ENCODE results near the gene SLC6A19. TPM values are rescaled to one million over a fixed set of nuclear protein-coding genes. Genes with fewer than 3 reads are reported as not detected.

Gene SLC6A19
- polyA plus RNA-seq, 1 of the 3 experiments (the other 2 are of a cell fraction) = not detected

- ChIA-PET CTCF (no interaction called here), POLR2A (no interaction called here)
- Histone ChIP-seq H3K27ac (ENCODE audit: low read depth in 2 of 2, low read length in 1 of 2) (no peak overlapping the region), H3K4me1 (ENCODE audit: control insufficient read depth in 1 of 2, insufficient read depth in 2 of 2, low read depth in 1 of 2, low read length in 1 of 2) (no peaks in the 10 kb centered on the region), H3K27me3 (ENCODE audit: insufficient read depth) (peaks cover 19% of the 10 kb centered on the region; the same call in 1 of the 2 replicates), H2AFZ (ENCODE audit: low read depth) (no peak overlapping the region), H3K4me2 (no peak overlapping the region), H3K9me3 (no peaks in the 10 kb centered on the region), H3K9ac (no peak overlapping the region), H3K79me2 (ENCODE audit: insufficient read depth) (no peaks in the 10 kb centered on the region), H3K4me3 (ENCODE audit: low read depth in 2 of 2, low read length in 1 of 2) (no peak overlapping the region), H3K36me3 (replicated peaks in 1 of 2; ENCODE audit: control insufficient read depth in 1 of 2, insufficient read depth in 2 of 2, low read length in 1 of 2) (no peaks in the 10 kb centered on the region), H4K20me1 (ENCODE audit: insufficient read depth) (no peaks in the 10 kb centered on the region), H3K9me2 (no peaks in the 10 kb centered on the region), H3F3A (replicated peaks; ENCODE audit: insufficient read depth) (peaks cover 6% of the 10 kb centered on the region)
- TF ChIP-seq YY1 (IDR thresholded peaks at IDR 0.05; ENCODE audit: low read depth) (no peak), USF2 (IDR thresholded peaks at IDR 0.05; ENCODE audit: borderline replicate concordance, low read depth, low read length) (no peak), EP300 (IDR thresholded peaks at IDR 0.05; ENCODE audit: borderline replicate concordance in 1 of 2, low read depth in 1 of 2, low read length in 1 of 2) (no peak), TEAD4 (IDR thresholded peaks at IDR 0.05; ENCODE audit: borderline replicate concordance, insufficient read depth) (no peak), TCF12 (IDR thresholded peaks at IDR 0.05) (no peak), RAD21 (IDR thresholded peaks at IDR 0.05; ENCODE audit: low read length) (no peak), CHD2 (IDR thresholded peaks at IDR 0.05; ENCODE audit: low read length, partially characterized antibody) (no peak), GABPA (IDR thresholded peaks at IDR 0.05; ENCODE audit: low read depth) (no peak), USF1 (IDR thresholded peaks at IDR 0.05; ENCODE audit: borderline replicate concordance, low read depth) (no peak), RCOR1 (IDR thresholded peaks at IDR 0.05; ENCODE audit: low read length) (no peak), ZBTB33 (IDR thresholded peaks at IDR 0.05; ENCODE audit: borderline replicate concordance, low read depth) (no peak), NRF1 (IDR thresholded peaks at IDR 0.05; ENCODE audit: low read depth, low read length) (no peak), RFX5 (IDR thresholded peaks at IDR 0.05; ENCODE audit: low read length) (no peak), FOXM1 (IDR thresholded peaks at IDR 0.05; ENCODE audit: low read depth) (no peak), SMC3 (IDR thresholded peaks at IDR 0.05; ENCODE audit: low read depth, low read length) (no peak), TAF1 (IDR thresholded peaks at IDR 0.05; ENCODE audit: borderline replicate concordance, low read depth, low read length) (no peak), EZH2phosphoT487 (IDR thresholded peaks at IDR 0.05; ENCODE audit: borderline replicate concordance, low read depth) (no peak), MEF2A (IDR thresholded peaks at IDR 0.05; ENCODE audit: borderline replicate concordance, low read depth) (no peak)
- TF ChIP-seq, protein P1, sequence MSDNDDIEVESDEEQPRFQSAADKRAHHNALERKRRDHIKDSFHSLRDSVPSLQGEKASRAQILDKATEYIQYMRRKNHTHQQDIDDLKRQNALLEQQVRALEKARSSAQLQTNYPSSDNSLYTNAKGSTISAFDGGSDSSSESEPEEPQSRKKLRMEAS (IDR thresholded peaks at IDR 0.05; ENCODE audit: low read depth) = no peak
- WGBS (ENCODE audit: low lambda C conversion rate) = 21% methylated on average over 7 of the region's 12 CpGs
- no peak for DNase-seq
Observed at GRCh38 chr5:1226231-1226630, 24.8 kb downstream of the SLC6A19 start.

Data from SK-N-SH (cell line).